Measurements from ENCODE around the gene CDH2. TPM values are rescaled to one million over a fixed set of nuclear protein-coding genes. Genes with fewer than 3 reads are reported as not detected.

Gene CDH2
- total RNA-seq, 1 donor, result 75.6 TPM

DNA sequence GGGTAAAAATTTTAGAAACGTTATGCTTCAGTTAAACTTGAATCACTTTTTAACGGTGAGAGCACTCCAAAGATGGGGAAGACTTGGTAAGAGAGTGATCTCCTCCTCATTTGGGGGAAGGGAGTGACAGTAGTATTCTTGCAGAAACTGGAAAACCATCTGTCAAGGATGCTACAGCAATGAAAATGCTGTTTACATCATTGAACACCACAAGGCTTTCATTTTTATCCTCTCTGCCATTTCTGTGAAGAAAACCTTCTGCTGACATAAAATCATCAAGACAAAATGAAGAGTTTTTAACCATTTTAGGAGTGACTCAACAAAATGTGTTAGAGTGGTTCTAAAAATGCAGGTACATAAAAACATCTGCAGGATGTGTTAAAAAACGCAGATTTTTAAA is 38.1 kb downstream of the CDH2 start:
- H3K79me2 ChIP-seq (ENCODE audit: insufficient read depth, low read length), result peaks cover 88% of the 10 kb centered on the region
- no peak for TF ChIP-seq CTCF (IDR thresholded peaks at IDR 0.05; ENCODE audit: extremely low read depth, low read depth, low read length)
- DNase-seq (ENCODE audit: insufficient read length, low spot score, missing footprints), result no peak

DNA sequence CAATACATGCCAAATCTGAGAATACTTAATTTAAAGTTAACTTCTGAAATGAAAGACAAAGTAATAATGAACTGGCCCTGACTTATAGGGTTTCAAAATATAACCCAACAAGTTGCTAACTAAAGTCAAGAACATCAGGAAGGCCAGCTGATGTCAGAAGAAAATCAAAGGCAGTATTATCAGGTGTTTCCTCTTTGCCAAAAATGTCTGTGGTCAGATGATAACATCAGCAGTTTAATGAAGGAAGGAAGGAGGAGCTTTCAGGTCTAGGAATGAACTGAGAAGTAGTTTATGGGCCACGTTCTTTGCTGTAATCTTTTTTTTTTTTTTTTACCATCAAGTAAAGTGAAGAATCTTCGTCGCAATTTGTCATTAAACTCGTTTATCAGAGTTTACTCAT is 40.9 kb downstream of the CDH2 start:
- Histone ChIP-seq H2AFZ (ENCODE audit: low read length) (no peak overlapping the region), H4K20me1 (ENCODE audit: insufficient read depth, low read length) (peaks cover 4% of the 10 kb centered on the region), H3K4me2 (ENCODE audit: insufficient read depth, low read length) (no peak overlapping the region), H3K4me1 (ENCODE audit: insufficient read depth, low read length) (no peaks in the 10 kb centered on the region), H3K27me3 (ENCODE audit: insufficient read depth, low read length) (no peaks in the 10 kb centered on the region), H3K79me2 (ENCODE audit: insufficient read depth, low read length) (peaks cover 84% of the 10 kb centered on the region), H3K9me3 (ENCODE audit: low read depth, low read length) (no peaks in the 10 kb centered on the region), H3K4me3 (ENCODE audit: insufficient read depth, low read length) (no peak overlapping the region), H3K36me3 (ENCODE audit: insufficient read depth, low read length) (peaks cover 11% of the 10 kb centered on the region), H3K27ac (ENCODE audit: low read depth, low read length) (no peak overlapping the region)
- no peak for DNase-seq (ENCODE audit: insufficient read length, low spot score, missing footprints)
- TF ChIP-seq CTCF (IDR thresholded peaks at IDR 0.05; ENCODE audit: extremely low read depth, low read depth, low read length), result no peak

More for the DNA sequence above, 38.1 kb downstream of the CDH2 start:
- Histone ChIP-seq H3K36me3 (ENCODE audit: insufficient read depth, low read length) (peaks cover 11% of the 10 kb centered on the region), H3K9me3 (ENCODE audit: low read depth, low read length) (no peaks in the 10 kb centered on the region), H3K27me3 (ENCODE audit: insufficient read depth, low read length) (no peaks in the 10 kb centered on the region), H3K4me2 (ENCODE audit: insufficient read depth, low read length) (no peak overlapping the region), H3K4me1 (ENCODE audit: insufficient read depth, low read length) (no peaks in the 10 kb centered on the region), H3K4me3 (ENCODE audit: insufficient read depth, low read length) (no peak overlapping the region), H3K27ac (ENCODE audit: low read depth, low read length) (no peak overlapping the region), H4K20me1 (ENCODE audit: insufficient read depth, low read length) (no peaks in the 10 kb centered on the region), H2AFZ (ENCODE audit: low read length) (no peak overlapping the region)

DNA sequence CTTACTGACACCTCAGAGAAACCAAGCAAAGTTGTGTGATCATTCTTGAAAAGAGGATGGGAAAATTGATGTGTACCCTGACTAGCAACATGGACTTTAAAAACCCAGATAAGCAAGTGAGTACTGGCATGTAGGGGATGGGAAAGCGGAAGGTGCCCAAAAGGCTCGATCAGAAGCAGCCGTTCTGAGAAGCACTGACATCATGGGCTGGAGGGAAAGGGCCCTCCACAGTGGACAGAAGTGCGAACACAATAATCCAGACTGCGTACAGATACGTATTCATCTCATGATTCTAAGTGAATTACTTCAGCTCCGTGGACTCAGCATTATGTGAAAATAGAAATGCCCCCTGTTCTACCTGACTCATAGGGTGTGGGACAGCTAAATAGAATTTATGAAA is 42.2 kb downstream of the CDH2 start:
- no peak for TF ChIP-seq CTCF (IDR thresholded peaks at IDR 0.05; ENCODE audit: extremely low read depth, low read depth, low read length)

DNA sequence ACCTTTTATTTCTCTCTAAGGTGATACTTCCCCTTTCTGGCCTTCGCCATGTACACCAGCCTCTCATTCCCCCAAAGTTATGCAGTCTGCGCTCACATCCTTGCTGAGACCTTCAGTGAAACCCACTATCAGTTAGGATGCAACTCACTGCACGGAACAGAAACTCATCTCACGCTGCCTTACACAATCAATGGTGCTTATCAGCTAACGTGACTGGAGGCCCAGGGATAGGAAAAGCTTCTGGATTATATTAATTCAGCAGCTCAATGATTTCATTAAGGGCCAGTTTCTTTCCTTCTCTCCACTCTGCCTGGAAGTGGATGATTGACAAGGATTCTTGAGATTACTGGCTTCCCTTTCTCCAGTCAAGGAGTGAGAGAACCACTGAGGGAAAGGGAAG is 44.8 kb downstream of the CDH2 start:
- Histone ChIP-seq H3K9me3 (ENCODE audit: low read depth, low read length) (no peaks in the 10 kb centered on the region), H3K27me3 (ENCODE audit: insufficient read depth, low read length) (no peaks in the 10 kb centered on the region), H2AFZ (ENCODE audit: low read length) (no peak overlapping the region), H3K4me1 (ENCODE audit: insufficient read depth, low read length) (peaks cover 8% of the 10 kb centered on the region), H3K79me2 (ENCODE audit: insufficient read depth, low read length) (peaks cover 84% of the 10 kb centered on the region), H3K36me3 (ENCODE audit: insufficient read depth, low read length) (peaks cover 4% of the 10 kb centered on the region), H3K4me3 (ENCODE audit: insufficient read depth, low read length) (no peak overlapping the region), H4K20me1 (ENCODE audit: insufficient read depth, low read length) (peaks cover 4% of the 10 kb centered on the region), H3K4me2 (ENCODE audit: insufficient read depth, low read length) (no peak overlapping the region), H3K27ac (ENCODE audit: low read depth, low read length) (no peak overlapping the region)
- no peak for TF ChIP-seq CTCF (IDR thresholded peaks at IDR 0.05; ENCODE audit: extremely low read depth, low read depth, low read length)
- DNase-seq (ENCODE audit: insufficient read length, low spot score, missing footprints), result no peak

More for the DNA sequence above, 42.2 kb downstream of the CDH2 start:
- Histone ChIP-seq H3K4me3 (ENCODE audit: insufficient read depth, low read length) (no peak overlapping the region), H2AFZ (ENCODE audit: low read length) (no peak overlapping the region), H3K36me3 (ENCODE audit: insufficient read depth, low read length) (peaks cover 10% of the 10 kb centered on the region), H3K27ac (ENCODE audit: low read depth, low read length) (no peak overlapping the region), H3K27me3 (ENCODE audit: insufficient read depth, low read length) (no peaks in the 10 kb centered on the region), H3K4me1 (ENCODE audit: insufficient read depth, low read length) (no peaks in the 10 kb centered on the region), H4K20me1 (ENCODE audit: insufficient read depth, low read length) (peaks cover 4% of the 10 kb centered on the region), H3K79me2 (ENCODE audit: insufficient read depth, low read length) (peaks cover 82% of the 10 kb centered on the region), H3K9me3 (ENCODE audit: low read depth, low read length) (no peaks in the 10 kb centered on the region), H3K4me2 (ENCODE audit: insufficient read depth, low read length) (no peak overlapping the region)
- DNase-seq (ENCODE audit: insufficient read length, low spot score, missing footprints), result no peak
